Panc1 (cell line): Measurements from ENCODE around the gene TOM1L1. TPM values are rescaled to one million over a fixed set of nuclear protein-coding genes. Genes with fewer than 3 reads are reported as not detected.

Experiments used
- ATAC-seq: fragments of 200-7000 bp; cut with Tn5 transposase; 2 replicates; pipeline ENCODE4 v1.9.1; 2020; ENCODE audit warnings: mild to moderate bottlenecking, moderate library complexity
- BruUV-seq: library from RNA; stranded (reverse); fragments of 400-500 nt; replicated peaks from 2 replicates; lab custom pipeline; 2021; lab: Mats Ljungman, UMichigan
- CTCF ChIA-PET: fragments of 300-600 bp; sonication (Branson Sonifier 250); formaldehyde crosslinking; loops from one replicate; lab custom pipeline; 2022; ENCODE audit warnings: antibody characterized with exemption; lab: Charles Lee
- POLR2A ChIA-PET: fragments of 300-600 bp; sonication (Branson Sonifier 250); formaldehyde crosslinking; loops from one replicate; lab custom pipeline; 2022; ENCODE audit warnings: antibody characterized with exemption; lab: Charles Lee
- DNase-seq: peaks from one replicate; pipeline ENCODE4 v3.0.0-alpha.2; 2010; ENCODE audit warnings: low read depth, low spot score
- H3K27ac ChIP-seq: 2 replicates; pipeline ENCODE4 v1.5.1; 2011; ENCODE audit warnings: mild to moderate bottlenecking, low read length, inconsistent platforms
- H3K27me3 ChIP-seq: fragments of 200-500 bp; sonication (Bioruptor generic); 2 replicates; pipeline ENCODE4 v1.6.0; 2014; ENCODE audit warnings: low read length, inconsistent platforms; ENCODE audit not compliant: control insufficient read depth, insufficient read depth
- H3K36me3 ChIP-seq: fragments of 200-500 bp; sonication (Bioruptor generic); 2 replicates; pipeline ENCODE4 v1.5.1; 2014; ENCODE audit warnings: inconsistent platforms, mild to moderate bottlenecking, low read length, moderate library complexity; ENCODE audit not compliant: control insufficient read depth, insufficient read depth
- H3K4me1 ChIP-seq: 2 replicates; pipeline ENCODE4 v1.5.1; 2011; ENCODE audit warnings: inconsistent platforms, mild to moderate bottlenecking, low read length, moderate library complexity; ENCODE audit not compliant: control insufficient read depth, insufficient read depth
- H3K4me3 ChIP-seq, 2 experiments: 2 replicates each; pipeline ENCODE4 v1.5.1; 2011 to 2012; ENCODE audit warnings: low read depth in 2 of 2, low read length in 2 of 2, mild to moderate bottlenecking in 2 of 2, inconsistent platforms in 1 of 2, moderate library complexity in 1 of 2
- H3K9me3 ChIP-seq: fragments of 200-500 bp; sonication (Bioruptor generic); 2 replicates; pipeline ENCODE4 v1.5.1; 2014; ENCODE audit warnings: low read depth, mild to moderate bottlenecking, inconsistent platforms, low read length, moderate library complexity; ENCODE audit not compliant: control insufficient read depth, insufficient read depth
- CTCF ChIP-seq: fragments of 450-650 bp; IDR thresholded peaks from 2 replicates; pipeline ENCODE4 v1.5.1; 2017; ENCODE audit warnings: mild to moderate bottlenecking
- POLR2AphosphoS5 ChIP-seq: IDR thresholded peaks from 2 replicates; pipeline ENCODE4 v1.6.1; 2012; ENCODE audit warnings: mild to moderate bottlenecking, low read depth, low read length, moderate library complexity
- REST ChIP-seq, 2 experiments: IDR thresholded peaks; 2 replicates each; pipeline ENCODE4 v1.6.1; 2011 to 2012; ENCODE audit warnings: low read depth in 2 of 2, control low read depth in 1 of 2, low read length in 1 of 2, mild to moderate bottlenecking in 1 of 2, moderate library complexity in 1 of 2; ENCODE audit not compliant: insufficient read depth in 1 of 2
- SIN3A ChIP-seq: IDR thresholded peaks from 2 replicates; pipeline ENCODE4 v1.6.1; 2012; ENCODE audit warnings: low read depth, mild to moderate bottlenecking, low read length, moderate library complexity, borderline replicate concordance; ENCODE audit not compliant: insufficient read depth
- TCF7L2 ChIP-seq: IDR thresholded peaks from 2 replicates; pipeline ENCODE4 v1.6.1; 2011; ENCODE audit warnings: mild to moderate bottlenecking, low read depth, low read length, inconsistent platforms
- in situ Hi-C: cut with HindIII; loops from 2 replicates; pipeline ENCODE4 v1.10.0; 2016; ENCODE audit warnings: low sequenced_read_pairs, low pct_unique_long_range_greater_than_20kb
- intact Hi-C: fragments of 100-400 bp; cut with micrococcal nuclease; formaldehyde crosslinking; loops from one replicate; pipeline ENCODE4 v1.10.0; 2022; ENCODE audit not compliant: unreplicated experiment
- total RNA-seq: library from RNA; stranded (reverse); gene quantifications from one replicate; pipeline ENCODE4 v1.2.1, GENCODE V29; 2021; ENCODE audit not compliant: unreplicated experiment

Gene TOM1L1
- total RNA-seq, 1 experiment from 2014 or later: 53.9 TPM

DNA sequence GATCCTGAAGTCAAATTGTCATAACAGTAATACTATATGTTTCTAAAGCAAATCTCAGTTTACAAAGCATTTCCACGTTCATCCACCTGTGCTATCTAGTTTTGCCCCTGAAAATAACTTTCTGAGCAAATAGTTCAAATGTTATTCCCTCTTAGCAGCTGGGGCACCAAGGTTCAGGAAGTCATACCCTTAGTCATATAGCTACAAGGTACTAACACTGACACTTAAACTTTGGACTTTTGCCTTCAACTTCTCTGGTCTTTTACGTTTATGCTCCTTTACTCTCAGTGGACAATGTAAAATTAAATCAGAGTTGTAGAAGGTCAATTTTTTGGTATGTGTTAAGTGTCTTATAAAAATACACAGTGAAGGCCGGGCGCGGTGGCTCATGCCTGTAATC lies 34.8 kb downstream of the TOM1L1 start:
- Histone ChIP-seq H3K4me3 (no peak overlapping the region), H3K4me1 (no peaks in the 10 kb centered on the region), H3K27me3 (no peaks in the 10 kb centered on the region), H3K9me3 (no peaks in the 10 kb centered on the region), H3K27ac (no peak overlapping the region), H3K36me3 (peaks cover 29% of the 10 kb centered on the region)
- no peak for ATAC-seq
- ChIA-PET POLR2A (interaction anchor here (0.7 kb wide), 1 partner anchor 374 kb away, joined by 3 read pairs; no protein-coding TSS in a partner anchor), CTCF (no interaction called here)
- TF ChIP-seq TCF7L2 (no peak), CTCF (no peak), SIN3A (no peak), POLR2AphosphoS5 (no peak), REST (IDR thresholded peaks at IDR 0.05; ENCODE audit: insufficient read depth in 1 of 2, low read depth in 2 of 2, low read length in 1 of 2) (no peak)
- no peak for DNase-seq
- BruUV-seq: no TSS peak
- in situ Hi-C loops (no loop called here), intact Hi-C loops (no loop called here)

DNA sequence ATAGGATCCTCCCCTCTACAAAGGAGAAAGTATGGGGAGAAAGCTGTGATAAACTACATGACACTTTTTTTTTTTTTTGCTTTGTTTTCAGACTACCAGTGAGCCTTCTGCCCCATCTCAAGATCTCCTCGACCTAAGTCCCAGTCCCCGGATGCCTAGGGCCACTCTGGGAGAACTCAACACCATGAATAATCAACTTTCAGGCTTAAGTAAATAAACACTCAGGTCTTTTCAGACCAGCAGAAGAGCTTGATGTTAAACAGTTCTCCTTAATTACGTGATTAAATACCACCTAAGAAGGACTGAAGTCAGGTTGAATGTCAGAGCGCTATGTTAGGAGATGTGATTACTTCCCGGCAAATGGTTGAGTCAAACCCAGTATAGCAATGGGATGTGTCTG lies 36.4 kb downstream of the TOM1L1 start:
- no TSS peak for BruUV-seq
- no peaks in the 10 kb centered on the region for H3K27me3 ChIP-seq
- TF ChIP-seq SIN3A: no peak
- no peak for TF ChIP-seq TCF7L2
- no peak for TF ChIP-seq CTCF
- no peak for TF ChIP-seq POLR2AphosphoS5
- no peak for TF ChIP-seq REST (IDR thresholded peaks at IDR 0.05; ENCODE audit: insufficient read depth in 1 of 2, low read depth in 2 of 2, low read length in 1 of 2)
- no peak for DNase-seq
- in situ Hi-C loops: no loop called here
- peaks cover 29% of the 10 kb centered on the region for H3K36me3 ChIP-seq
- ChIA-PET CTCF (no interaction called here), POLR2A (no interaction called here)
- ATAC-seq: no peak
- H3K4me1 ChIP-seq: no peaks in the 10 kb centered on the region
- no peak overlapping the region for H3K27ac ChIP-seq
- intact Hi-C loops: no loop called here
- no peaks in the 10 kb centered on the region for H3K9me3 ChIP-seq
- no peak overlapping the region for H3K4me3 ChIP-seq
